SHP77 (cell line): ENCODE results near the gene ARAF.

Source experiments
- DNase-seq, 2 experiments: peaks; one replicate each; lab custom pipeline; 2025; lab: John Stamatoyannopoulos, UW

The ARAF gene

GRCh38 chrX:47620303-47620685 lies 59.3 kb downstream of the ARAF start:
- DNase-seq, result no peak
